K562 (cell line): ENCODE measurements around the gene CCNY. TPM values are rescaled to one million over a fixed set of nuclear protein-coding genes. Genes with fewer than 3 reads are reported as not detected.

ENCODE experiments used
- CEBPB ChIP-seq: fragments of 450-650 bp; IDR thresholded peaks from 2 replicates; pipeline ENCODE4 v1.6.1; 2016; ENCODE audit warnings: missing genetic modification characterization, missing compliant biosample characterization
- GATAD2A ChIP-seq: fragments of 450-650 bp; IDR thresholded peaks from 2 replicates; pipeline ENCODE4 v1.6.1; 2017
- HSF4 ChIP-seq: fragments of 250-450 bp; sonication (Bioruptor Pico); IDR thresholded peaks from 2 replicates; pipeline ENCODE4 v2.1.2; 2022; ENCODE audit warnings: mild to moderate bottlenecking, moderate library complexity, borderline replicate concordance
- KLF16 ChIP-seq: IDR thresholded peaks from 2 replicates; pipeline ENCODE4 v1.6.1; 2016; ENCODE audit warnings: antibody characterized with exemption
- MCM7 ChIP-seq, 2 experiments: fragments of 450-650 bp; IDR thresholded peaks; 2 replicates each; pipeline ENCODE4 v1.6.1; 2016 to 2018
- MTA2 ChIP-seq: fragments of 450-650 bp; IDR thresholded peaks from 2 replicates; pipeline ENCODE4 v1.6.1; 2016; ENCODE audit warnings: low read depth
- SIRT6 ChIP-seq: IDR thresholded peaks from one replicate; pipeline ENCODE4 v1.6.1; 2012; ENCODE audit warnings: low read depth, mild to moderate bottlenecking, control low read depth, inconsistent platforms, low read length, moderate library complexity
- TFAM ChIP-seq: fragments of 250-450 bp; sonication (Bioruptor Pico); conservative IDR thresholded peaks from 2 replicates; pipeline ENCODE4 v1.5.0; 2021; ENCODE audit warnings: mild to moderate bottlenecking, moderate library complexity
- WHSC1 ChIP-seq: IDR thresholded peaks from one replicate; pipeline ENCODE4 v1.6.1; 2012; ENCODE audit warnings: low read length, control low read depth, inconsistent platforms
- ZNF134 ChIP-seq: fragments of 250-450 bp; sonication (Bioruptor Pico); conservative IDR thresholded peaks from 2 replicates; pipeline ENCODE4 v1.4.0; 2020
- ZSCAN32 ChIP-seq: fragments of 450-650 bp; formaldehyde crosslinking; IDR thresholded peaks from 2 replicates; pipeline ENCODE4 v1.4.0; 2020; ENCODE audit warnings: mild to moderate bottlenecking, moderate library complexity
- polyA plus RNA-seq, 8 experiments: library from polyadenylated mRNA; depleted of rRNA in 4 of 8; stranded (reverse) in 5 of 8; unstranded in 3 of 8; fragments of >200 nt; fragmentation: Nextera tagmentation in 2 of 8; fragmentation: Illumina TruSeq in 1 of 8; extraction: Ambion mirVana in 2 of 8; extraction: Trizol in 1 of 8; gene quantifications; 2 replicates each; pipeline versions ENCODE4 v1.2.1 to v1.2.3, GENCODE V29; 2011 to 2014; ENCODE audit warnings: inconsistent platforms in 1 of 8, missing spikeins in 1 of 8
- total RNA-seq, 7 experiments: library from RNA; depleted of rRNA in 6 of 7; stranded (reverse); fragments of >200 nt in 6 of 7; fragmentation: Illumina TruSeq in 2 of 7; extraction: Trizol in 2 of 7; gene quantifications; 2 replicates each; pipeline versions ENCODE4 v1.2.1 to v1.2.3, GENCODE V29; 2011 to 2021; ENCODE audit warnings: low replicate concordance in 1 of 7
- TF ChIP-seq, protein P1 (sequence below): sonication (generic); formaldehyde crosslinking; IDR thresholded peaks from 2 replicates; pipeline ENCODE4 v1.8.0; 2022; ENCODE audit warnings: mild to moderate bottlenecking, low read depth, missing genetic modification reagents
- TF ChIP-seq, protein P2 (sequence below): sonication (generic); formaldehyde crosslinking; IDR thresholded peaks from 2 replicates; pipeline ENCODE4 v1.8.0; 2022; ENCODE audit warnings: mild to moderate bottlenecking, missing genetic modification reagents, borderline replicate concordance
- TF ChIP-seq, protein P3 (sequence below): fragments of 250-450 bp; sonication (Bioruptor Pico); IDR thresholded peaks from 2 replicates; pipeline ENCODE4 v1.6.1; 2021; ENCODE audit warnings: mild to moderate bottlenecking
- TF ChIP-seq, protein P4 (sequence below): fragments of 450-650 bp; IDR thresholded peaks from 2 replicates; pipeline ENCODE4 v1.6.1; 2016; ENCODE audit warnings: missing biosample characterization, missing genetic modification characterization
- TF ChIP-seq, protein P5 (sequence below): fragments of 450-650 bp; formaldehyde crosslinking; IDR thresholded peaks from 2 replicates; pipeline ENCODE4 v1.4.0; 2022; ENCODE audit warnings: missing genetic modification characterization
- TF ChIP-seq, protein P6 (sequence below): fragments of 450-650 bp; IDR thresholded peaks from 2 replicates; pipeline ENCODE4 v1.6.1; 2016; ENCODE audit warnings: low read depth, mild to moderate bottlenecking, moderate library complexity
- TF ChIP-seq, protein P7 (sequence below), 2 experiments: fragments of 450-650 bp; IDR thresholded peaks; 2 replicates each; pipeline ENCODE4 v1.6.1; 2018; ENCODE audit warnings: mild to moderate bottlenecking in 2 of 2, low read depth in 1 of 2; ENCODE audit not compliant: partially characterized antibody in 2 of 2

CCNY gene
- total and polyA plus RNA-seq, 9 of the 15 experiments (the other 6 are each of a cell fraction or from before 2014, with no cell fraction given): 8.4 to 109 (median 38.6) TPM

DNA sequence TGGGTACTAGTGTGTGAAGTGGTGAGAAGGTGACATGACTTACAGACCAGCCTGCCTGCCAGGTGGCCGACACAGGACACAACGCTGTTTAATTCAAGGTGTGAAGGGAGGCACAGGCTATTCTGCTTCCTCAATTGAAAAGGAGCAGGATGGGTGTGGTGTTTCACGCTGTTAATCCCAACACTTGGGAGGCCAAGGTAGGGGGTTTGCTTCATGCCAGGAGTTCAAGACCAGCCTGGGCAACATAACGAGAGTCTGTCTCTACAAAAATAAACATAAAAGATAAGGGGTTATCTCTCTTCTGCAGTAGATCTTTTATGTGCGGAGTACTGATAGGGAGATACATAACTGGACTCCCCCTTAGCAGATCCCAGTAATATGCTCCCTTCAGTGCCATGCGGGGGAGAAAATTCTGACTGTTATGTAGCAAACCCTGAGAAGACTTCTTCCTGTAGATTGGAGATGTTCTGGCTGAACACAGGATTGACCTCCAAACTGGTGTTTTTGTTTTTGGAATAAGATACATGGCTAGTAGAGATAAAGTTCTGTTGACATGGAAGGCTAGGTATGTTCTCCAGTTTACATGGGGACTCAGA is 63.2 kb downstream of the CCNY start (continued):
- TF ChIP-seq, protein P1, sequence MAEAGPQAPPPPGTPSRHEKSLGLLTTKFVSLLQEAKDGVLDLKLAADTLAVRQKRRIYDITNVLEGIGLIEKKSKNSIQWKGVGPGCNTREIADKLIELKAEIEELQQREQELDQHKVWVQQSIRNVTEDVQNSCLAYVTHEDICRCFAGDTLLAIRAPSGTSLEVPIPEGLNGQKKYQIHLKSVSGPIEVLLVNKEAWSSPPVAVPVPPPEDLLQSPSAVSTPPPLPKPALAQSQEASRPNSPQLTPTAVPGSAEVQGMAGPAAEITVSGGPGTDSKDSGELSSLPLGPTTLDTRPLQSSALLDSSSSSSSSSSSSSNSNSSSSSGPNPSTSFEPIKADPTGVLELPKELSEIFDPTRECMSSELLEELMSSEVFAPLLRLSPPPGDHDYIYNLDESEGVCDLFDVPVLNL (CRISPR knock-in tag): no peak
- TF ChIP-seq ZSCAN32 (CRISPR knock-in tag): no peak
- TF ChIP-seq SIRT6: no peak
- TF ChIP-seq, protein P2, sequence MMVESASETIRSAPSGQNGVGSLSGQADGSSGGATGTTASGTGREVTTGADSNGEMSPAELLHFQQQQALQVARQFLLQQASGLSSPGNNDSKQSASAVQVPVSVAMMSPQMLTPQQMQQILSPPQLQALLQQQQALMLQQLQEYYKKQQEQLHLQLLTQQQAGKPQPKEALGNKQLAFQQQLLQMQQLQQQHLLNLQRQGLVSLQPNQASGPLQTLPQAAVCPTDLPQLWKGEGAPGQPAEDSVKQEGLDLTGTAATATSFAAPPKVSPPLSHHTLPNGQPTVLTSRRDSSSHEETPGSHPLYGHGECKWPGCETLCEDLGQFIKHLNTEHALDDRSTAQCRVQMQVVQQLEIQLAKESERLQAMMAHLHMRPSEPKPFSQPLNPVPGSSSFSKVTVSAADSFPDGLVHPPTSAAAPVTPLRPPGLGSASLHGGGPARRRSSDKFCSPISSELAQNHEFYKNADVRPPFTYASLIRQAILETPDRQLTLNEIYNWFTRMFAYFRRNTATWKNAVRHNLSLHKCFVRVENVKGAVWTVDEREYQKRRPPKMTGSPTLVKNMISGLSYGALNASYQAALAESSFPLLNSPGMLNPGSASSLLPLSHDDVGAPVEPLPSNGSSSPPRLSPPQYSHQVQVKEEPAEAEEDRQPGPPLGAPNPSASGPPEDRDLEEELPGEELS: no peak
- TF ChIP-seq, protein P3, sequence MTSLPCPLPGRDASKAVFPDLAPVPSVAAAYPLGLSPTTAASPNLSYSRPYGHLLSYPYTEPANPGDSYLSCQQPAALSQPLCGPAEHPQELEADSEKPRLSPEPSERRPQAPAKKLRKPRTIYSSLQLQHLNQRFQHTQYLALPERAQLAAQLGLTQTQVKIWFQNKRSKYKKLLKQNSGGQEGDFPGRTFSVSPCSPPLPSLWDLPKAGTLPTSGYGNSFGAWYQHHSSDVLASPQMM: no peak
- TF ChIP-seq, protein P4, sequence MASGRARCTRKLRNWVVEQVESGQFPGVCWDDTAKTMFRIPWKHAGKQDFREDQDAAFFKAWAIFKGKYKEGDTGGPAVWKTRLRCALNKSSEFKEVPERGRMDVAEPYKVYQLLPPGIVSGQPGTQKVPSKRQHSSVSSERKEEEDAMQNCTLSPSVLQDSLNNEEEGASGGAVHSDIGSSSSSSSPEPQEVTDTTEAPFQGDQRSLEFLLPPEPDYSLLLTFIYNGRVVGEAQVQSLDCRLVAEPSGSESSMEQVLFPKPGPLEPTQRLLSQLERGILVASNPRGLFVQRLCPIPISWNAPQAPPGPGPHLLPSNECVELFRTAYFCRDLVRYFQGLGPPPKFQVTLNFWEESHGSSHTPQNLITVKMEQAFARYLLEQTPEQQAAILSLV (tag): no peak
- TF ChIP-seq GATAD2A: no peak
- peak; percentile 77 for TF ChIP-seq MTA2
- TF ChIP-seq CEBPB (tag): no peak
- TF ChIP-seq, protein P5, sequence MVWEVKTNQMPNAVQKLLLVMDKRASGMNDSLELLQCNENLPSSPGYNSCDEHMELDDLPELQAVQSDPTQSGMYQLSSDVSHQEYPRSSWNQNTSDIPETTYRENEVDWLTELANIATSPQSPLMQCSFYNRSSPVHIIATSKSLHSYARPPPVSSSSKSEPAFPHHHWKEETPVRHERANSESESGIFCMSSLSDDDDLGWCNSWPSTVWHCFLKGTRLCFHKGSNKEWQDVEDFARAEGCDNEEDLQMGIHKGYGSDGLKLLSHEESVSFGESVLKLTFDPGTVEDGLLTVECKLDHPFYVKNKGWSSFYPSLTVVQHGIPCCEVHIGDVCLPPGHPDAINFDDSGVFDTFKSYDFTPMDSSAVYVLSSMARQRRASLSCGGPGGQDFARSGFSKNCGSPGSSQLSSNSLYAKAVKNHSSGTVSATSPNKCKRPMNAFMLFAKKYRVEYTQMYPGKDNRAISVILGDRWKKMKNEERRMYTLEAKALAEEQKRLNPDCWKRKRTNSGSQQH: no peak
- TF ChIP-seq, protein P6, sequence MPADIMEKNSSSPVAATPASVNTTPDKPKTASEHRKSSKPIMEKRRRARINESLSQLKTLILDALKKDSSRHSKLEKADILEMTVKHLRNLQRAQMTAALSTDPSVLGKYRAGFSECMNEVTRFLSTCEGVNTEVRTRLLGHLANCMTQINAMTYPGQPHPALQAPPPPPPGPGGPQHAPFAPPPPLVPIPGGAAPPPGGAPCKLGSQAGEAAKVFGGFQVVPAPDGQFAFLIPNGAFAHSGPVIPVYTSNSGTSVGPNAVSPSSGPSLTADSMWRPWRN: peak; percentile 74
- TF ChIP-seq, protein P7, sequence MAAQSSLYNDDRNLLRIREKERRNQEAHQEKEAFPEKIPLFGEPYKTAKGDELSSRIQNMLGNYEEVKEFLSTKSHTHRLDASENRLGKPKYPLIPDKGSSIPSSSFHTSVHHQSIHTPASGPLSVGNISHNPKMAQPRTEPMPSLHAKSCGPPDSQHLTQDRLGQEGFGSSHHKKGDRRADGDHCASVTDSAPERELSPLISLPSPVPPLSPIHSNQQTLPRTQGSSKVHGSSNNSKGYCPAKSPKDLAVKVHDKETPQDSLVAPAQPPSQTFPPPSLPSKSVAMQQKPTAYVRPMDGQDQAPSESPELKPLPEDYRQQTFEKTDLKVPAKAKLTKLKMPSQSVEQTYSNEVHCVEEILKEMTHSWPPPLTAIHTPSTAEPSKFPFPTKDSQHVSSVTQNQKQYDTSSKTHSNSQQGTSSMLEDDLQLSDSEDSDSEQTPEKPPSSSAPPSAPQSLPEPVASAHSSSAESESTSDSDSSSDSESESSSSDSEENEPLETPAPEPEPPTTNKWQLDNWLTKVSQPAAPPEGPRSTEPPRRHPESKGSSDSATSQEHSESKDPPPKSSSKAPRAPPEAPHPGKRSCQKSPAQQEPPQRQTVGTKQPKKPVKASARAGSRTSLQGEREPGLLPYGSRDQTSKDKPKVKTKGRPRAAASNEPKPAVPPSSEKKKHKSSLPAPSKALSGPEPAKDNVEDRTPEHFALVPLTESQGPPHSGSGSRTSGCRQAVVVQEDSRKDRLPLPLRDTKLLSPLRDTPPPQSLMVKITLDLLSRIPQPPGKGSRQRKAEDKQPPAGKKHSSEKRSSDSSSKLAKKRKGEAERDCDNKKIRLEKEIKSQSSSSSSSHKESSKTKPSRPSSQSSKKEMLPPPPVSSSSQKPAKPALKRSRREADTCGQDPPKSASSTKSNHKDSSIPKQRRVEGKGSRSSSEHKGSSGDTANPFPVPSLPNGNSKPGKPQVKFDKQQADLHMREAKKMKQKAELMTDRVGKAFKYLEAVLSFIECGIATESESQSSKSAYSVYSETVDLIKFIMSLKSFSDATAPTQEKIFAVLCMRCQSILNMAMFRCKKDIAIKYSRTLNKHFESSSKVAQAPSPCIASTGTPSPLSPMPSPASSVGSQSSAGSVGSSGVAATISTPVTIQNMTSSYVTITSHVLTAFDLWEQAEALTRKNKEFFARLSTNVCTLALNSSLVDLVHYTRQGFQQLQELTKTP (IDR thresholded peaks at IDR 0.05; ENCODE audit: low read depth in 1 of 2, partially characterized antibody in 2 of 2): peak; percentile 73 to 74
- TF ChIP-seq HSF4 (CRISPR knock-in tag): no peak
- TF ChIP-seq KLF16: peak; percentile 92
- TF ChIP-seq MCM7 (IDR thresholded peaks at IDR 0.05): no peak
- TF ChIP-seq TFAM (CRISPR knock-in tag): no peak
- TF ChIP-seq WHSC1: no peak
- TF ChIP-seq ZNF134: no peak; the same call in 1 of the 2 replicates
